GM18868 (cell line): ENCODE measurements around the gene SLBP.

Experiments
- ATAC-seq: cut with Tn5 transposase; IDR thresholded peaks from one replicate; pipeline ENCODE4 v1.9.1; 2021; ENCODE audit warnings: mild to moderate bottlenecking, moderate library complexity; ENCODE audit not compliant: unreplicated experiment

The SLBP gene

GRCh38 chr4:1712216-1713002, at the start of gene SLBP:
Gene SLBP (minus strand): TSS chr4:1712319. CDS start chr4:1712188, 131 bp downstream.
- ATAC-seq, result peak; percentile 79

GRCh38 chr4:1761130-1761689, 49.1 kb upstream of the SLBP start:
- no peak for ATAC-seq

DNA sequence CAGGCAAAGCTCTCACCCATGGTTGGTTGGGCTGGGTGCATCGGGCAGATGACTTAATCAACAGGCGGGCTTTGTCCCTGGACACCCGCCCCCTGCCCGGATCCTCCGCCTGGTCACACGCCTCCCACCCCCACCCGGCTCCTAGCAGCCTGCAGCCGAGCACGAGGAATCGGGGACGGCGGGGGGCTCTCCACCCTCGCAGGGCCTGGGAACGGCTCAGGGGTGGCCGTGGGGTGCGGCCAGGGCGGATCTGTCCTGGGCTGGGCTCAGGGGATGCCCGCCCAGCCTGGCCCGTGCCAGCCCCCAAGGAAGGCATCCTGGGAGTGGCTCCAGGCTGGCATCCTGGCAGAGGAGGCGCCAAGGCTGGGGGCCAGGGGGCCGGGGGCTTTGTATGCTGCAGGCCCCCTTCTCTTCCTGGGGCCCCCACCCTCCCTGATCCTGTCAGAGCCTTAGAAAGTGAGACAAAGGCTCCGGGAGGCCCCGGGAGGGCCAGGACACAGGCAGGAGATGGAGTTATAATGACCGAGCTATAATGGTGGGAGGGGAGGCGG, 48.5 kb upstream of the SLBP start:
- ATAC-seq, result no peak

- no peak for ATAC-seq
These were observed 47.7 kb upstream of the SLBP start for GRCh38 chr4:1759818-1760223.

GRCh38 chr4:1759170-1759817, 47.2 kb upstream of the SLBP start:
- no peak for ATAC-seq

DNA sequence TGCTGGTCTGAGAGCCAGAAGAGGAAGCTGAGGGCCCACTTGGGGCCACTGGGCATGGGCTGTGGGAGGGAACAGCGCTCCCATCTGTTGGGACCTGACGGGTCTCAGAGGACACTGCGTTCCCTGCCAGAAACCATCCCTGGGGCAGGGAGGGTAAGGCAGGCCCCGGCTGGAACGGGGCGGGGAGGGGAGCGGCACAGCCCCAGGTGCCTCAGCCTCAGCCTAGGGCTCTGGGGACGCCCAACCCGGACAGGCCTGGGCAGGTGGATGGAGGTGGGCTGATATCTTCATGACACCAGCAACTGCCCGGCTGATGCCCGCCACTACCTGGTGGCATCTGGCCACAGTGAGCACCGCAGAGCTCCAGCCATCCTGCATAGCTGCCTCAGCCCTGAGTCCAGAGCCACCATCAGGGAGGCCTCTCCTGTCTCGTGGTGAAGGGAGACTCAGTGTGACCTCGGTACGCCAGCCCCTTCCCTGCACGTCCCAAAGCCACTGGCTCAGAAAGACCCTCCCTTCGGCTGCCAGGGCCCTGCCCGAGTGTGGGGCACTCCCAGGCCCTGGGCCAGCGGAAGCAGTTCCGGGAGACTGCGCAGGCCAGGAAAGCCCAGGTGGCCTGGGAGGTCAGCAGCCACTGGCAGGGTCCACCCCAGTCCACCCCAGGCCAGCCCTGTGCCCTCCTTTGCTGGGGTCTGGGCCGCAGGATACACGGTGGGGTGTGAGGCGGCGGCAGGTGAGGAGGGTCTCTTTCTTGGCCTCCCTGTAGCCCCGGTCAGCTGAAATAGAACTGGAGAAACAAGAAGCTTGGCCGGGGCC, 46.4 kb upstream of the SLBP start:
- no peak for ATAC-seq

- no peak for ATAC-seq
These were observed 45.7 kb upstream of the SLBP start for GRCh38 chr4:1757836-1758235.

- no peak for ATAC-seq
These were observed 45.0 kb upstream of the SLBP start for GRCh38 chr4:1756893-1757779.

- ATAC-seq, result no peak
These were observed 44.0 kb upstream of the SLBP start for GRCh38 chr4:1756079-1756478.

GRCh38 chr4:1755297-1755696, 43.2 kb upstream of the SLBP start:
- ATAC-seq, result no peak

DNA sequence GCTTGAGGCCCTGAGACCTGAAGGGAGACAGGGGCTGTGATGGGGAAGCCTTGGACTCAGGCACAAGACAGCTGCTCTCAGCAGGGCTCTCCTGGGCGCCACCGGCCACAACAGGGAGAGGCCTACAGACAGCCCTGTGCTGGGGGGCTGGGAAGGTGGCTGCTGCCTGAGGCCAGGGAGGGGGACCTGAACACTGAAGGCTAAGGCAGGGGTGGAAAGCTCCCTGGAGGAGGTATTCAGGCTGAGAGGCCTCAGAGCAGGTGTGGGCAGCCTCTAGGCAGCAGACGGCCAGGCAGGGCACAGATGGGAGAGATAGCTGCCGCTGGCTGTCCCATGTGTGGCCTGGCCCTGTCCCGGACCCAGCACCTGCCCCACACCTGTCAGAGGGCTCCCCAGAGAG, 42.2 kb upstream of the SLBP start:
- no peak for ATAC-seq

- no peak for ATAC-seq
These were observed 41.7 kb upstream of the SLBP start for GRCh38 chr4:1753697-1754311.

DNA sequence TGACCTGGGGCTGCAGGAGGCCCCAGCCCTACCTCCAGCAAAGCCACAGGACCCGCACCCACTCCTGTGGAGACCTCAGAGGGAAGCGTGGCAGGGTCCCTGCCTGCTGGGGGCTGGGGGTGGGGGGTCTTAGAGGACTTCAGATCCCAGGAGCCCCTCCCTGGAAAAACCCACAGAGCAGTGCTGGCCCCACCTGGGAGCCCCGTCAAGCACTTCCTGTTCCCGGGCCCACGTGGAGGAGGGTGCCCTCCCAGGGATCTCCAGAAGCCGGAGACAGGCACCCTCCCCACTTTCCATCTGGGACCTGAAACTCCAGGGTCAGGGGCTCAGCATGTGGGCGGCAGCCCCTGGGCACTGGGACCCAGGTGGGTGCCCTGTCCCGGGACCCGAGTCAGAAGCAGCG, 41.2 kb upstream of the SLBP start:
- ATAC-seq, result no peak

GRCh38 chr4:1752284-1753041, 40.3 kb upstream of the SLBP start:
- ATAC-seq, result peak; percentile 45

- ATAC-seq, result no peak
These were observed 39.8 kb upstream of the SLBP start for GRCh38 chr4:1751919-1752283.

DNA sequence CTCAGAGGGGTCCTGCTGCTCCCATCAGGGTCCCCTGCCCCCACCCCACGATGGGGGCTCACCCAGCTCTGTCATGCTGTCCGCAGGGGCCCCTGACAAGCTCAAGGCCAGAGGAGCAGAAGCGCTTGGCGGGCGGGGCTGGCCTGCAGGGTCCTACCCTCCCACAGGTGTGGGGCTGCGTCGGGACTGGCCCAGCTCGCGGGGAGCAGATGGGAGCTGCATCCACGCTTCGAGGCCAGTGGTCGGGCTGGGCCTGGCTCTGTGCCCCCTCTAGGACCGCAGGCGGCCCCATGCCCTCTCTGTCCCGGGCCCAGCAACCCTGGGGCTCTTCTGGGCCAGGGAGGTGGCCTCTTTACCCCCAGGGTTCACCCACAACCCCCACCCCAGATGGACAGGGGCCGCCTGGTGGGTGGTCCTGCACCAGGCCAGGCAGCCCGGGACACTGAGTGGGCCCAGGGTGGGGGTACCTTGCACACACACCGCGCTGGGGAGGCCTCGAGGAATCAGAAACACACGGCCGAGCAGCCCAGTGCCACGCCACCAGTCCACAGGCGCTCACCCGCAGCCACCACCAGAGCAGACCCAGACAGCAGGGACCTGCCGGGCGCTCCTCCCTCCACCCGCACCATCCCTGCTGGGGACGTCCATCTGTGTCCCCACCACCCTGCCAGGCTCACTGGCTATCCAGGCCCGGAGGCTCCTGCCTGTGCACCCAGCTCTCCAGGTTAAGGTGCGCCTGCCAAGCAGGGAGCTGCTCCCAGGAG, 39.2 kb upstream of the SLBP start:
- ATAC-seq, result no peak

DNA sequence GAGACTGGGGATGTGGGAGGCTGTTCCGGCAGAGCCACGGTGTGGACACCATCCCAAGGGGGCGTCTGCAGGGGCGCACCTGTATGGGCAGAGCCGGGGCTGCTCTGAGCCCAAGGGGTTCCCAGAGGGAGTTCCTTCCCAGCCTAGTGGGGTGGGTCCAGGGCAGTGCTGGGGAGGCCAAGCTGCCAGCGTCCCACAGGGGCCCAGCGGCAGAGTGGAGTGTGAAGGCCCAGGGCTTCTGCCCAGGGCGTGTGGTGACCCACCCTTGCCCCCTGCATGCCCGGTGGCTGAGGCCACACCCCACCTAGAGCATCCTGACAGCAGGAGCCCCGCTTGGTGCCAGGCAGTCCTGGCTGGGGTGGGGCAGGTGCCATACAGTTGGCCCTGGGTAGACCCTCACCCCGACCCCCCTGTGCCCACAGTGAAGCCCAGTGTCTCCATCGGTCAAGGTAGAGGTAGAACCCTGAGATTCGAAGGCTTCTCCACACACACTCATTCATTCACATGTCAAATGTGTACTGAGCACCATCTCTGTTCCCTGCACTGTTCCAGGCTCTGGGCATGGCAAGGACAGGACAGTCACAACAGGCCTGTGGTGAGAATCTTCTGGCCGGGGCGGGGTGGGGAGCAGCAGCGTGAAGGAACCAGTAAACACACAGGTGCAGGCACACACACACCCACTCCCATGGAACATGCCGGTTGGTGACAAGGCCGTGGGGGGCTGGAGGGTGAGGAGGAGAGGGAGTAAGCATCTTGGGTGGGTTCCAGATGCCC, 38.4 kb upstream of the SLBP start:
- ATAC-seq, result no peak
